DMS53 treated with DMSO at 0.1 percent for 48 hours (cell line): ENCODE measurements around the gene CHCHD3.
"Not testable (repeated sequence)": the region's sequence is repeated elsewhere in the genome, so short reads cannot be mapped to it uniquely, and the experiment has no call there.

ENCODE experiments used
- DNase-seq: peaks from one replicate; lab custom pipeline; 2025; ENCODE audit not compliant: unreplicated experiment; lab: John Stamatoyannopoulos, UW

The CHCHD3 gene

DNA sequence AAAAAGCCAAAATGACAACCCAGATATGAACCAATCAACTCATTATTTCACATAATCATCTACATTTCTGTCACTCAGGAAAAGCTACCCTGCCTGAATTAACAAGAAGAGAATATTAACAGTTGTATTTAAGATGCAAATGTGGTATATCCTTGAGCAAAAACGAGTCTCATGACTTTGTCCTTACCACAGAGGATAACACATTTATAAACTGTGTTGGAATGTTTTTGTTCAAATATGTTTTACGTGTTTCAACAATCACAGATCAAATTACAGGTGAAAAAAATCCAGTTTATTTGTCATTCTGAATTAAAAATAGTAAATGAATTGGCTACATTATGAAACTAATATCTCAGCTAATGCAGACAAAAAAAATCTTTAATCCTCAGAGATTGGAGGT is 34.6 kb downstream of the CHCHD3 start:
- DNase-seq: no peak

DNA sequence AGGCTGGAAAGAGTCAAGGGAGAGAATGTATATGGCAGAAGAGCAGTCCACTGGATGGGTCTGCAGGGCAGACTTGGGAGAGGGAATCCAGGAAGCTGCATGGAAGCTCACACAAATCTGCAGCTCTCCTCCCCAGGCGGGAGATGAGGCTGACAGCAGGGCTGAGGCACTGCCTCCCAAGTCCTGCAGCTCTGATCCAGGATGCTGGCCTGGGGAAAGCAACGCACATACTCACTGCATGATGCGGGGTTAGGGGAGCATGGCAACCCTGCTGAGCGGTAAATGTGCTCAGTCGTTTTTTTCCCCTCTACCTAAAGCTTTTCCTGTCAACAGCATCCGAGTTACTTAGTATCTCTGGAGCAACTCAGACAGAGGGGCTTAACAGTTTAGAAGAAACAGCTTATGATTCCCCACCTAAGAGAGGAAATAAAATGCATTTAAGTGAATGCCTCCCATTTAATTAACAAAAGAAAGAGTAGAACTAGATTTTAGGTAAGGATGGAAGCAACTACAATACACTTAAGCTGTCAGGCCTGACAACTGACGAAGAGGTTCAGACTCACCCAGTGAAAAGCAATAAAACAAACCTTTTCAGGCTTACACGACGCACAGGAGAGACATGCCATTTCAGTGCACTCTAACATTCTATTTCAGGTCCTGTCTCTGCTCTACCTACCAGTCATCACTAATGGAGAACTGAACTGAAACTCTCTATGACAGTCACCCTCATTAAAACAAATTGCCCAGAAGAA is 37.0 kb downstream of the CHCHD3 start:
- no peak for DNase-seq

DNA sequence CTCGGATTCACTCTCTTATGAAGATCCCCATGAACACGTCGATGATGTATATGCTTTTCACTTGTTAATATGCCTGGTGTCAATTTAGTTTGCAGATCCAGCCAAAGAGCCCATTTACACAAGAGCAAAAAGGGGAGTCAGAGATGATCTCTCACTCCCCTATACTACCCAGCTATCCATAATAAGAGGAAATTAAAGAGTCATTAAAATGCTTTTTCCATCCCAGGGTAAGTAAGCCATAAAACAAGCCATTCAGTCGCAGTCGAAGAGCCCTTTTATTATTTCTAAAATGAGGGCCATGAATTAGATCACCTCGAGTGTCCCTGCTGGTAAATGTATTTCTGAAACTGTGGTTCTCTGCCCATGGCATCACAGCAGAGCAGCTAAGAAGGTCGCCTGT is 41.2 kb downstream of the CHCHD3 start:
- no peak for DNase-seq

DNA sequence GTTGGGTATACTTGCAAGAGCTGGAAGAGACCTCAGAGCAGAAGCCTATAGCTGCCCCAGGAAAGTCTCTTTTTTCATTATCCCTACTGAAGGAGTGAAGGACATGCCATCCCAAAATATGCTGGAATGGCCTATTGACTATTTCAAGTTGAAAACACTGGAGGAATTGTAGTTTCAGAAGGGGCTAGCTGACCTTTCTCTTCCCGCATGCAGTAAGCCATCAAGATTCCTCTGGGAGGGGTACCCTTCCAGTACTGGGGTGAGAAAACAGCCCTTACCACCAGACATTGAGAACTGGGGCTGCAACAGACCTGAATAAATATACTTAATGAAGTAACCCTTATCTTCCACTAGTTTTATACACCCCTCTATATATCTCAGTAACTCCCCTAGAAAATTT is 41.7 kb downstream of the CHCHD3 start:
- DNase-seq: no peak

DNA sequence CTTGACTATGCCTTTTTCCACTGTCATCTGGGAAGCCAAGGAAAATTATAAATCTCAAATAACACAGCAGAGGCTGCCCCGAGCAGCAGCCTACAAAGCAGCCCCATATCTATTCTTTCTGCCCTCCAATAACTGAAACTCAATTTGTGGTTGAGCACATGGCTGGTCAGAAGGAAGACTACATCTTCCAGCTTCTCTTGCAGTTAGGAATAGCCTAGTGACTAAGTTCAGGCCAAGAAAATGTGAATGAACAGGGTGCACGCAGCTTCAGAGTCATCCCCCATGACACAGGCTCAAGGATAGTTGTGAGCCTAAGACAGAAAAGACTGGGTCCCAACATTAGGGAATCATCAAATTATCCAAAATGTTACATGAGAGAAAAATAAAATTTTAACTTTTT is 42.3 kb downstream of the CHCHD3 start:
- no peak for DNase-seq

DNA sequence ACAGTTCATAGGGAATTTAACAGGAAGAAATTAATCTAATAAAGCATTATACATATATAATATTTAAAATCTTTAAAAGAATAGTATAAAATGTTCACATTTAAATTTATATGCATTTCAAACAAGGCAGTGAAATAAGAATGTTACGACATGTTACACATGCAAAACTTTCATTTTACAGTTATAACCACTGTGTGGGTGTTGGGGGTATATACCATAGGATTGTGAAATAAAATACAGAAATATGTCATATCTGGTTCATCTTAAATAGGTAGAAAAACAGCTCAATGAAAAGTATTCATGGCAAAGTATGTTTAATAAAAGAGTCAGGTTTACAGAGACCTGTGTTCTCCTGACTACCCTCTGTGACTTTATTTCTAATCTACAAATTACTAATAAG is 45.6 kb downstream of the CHCHD3 start:
- no peak for DNase-seq

DNA sequence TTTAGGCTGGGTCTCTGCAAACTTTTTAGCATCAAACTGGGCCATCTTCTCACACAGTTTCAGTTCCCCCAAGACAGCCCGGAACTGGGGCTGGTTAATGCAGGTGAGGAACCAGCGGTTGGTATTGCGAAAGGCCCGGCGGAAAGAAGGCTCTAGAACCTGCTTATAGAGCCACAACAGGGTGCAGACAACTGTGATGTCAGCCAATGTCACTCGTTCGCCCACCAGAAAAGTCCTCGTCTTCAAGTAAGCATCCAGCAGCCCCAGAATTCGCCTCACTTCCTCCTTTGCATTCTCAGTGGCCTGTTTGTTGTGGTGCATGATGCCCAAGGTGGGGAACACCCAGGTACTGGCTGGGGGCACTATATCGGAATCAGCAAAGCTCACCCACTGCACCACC is 46.6 kb downstream of the CHCHD3 start:
- not testable (repeated sequence) for DNase-seq

DNA sequence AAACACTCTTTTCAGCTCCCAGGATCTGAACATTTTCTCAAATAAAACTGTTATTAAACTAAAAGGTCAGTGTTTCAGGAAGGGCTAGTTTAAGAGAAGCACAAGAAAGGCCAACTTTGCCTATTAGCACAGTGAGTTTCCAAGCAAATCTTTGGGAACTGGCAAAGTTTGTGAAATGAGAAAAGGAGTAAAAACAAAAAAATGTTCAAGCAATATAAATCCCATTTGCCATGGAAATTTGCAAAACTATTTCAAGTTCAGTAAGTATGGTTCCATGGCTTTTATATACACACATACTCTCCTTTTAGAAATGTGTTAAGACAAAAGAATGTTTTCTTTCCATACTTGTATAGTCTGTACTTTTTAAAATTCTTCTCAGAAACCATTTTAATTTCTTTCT is 51.5 kb downstream of the CHCHD3 start:
- no peak for DNase-seq

DNA sequence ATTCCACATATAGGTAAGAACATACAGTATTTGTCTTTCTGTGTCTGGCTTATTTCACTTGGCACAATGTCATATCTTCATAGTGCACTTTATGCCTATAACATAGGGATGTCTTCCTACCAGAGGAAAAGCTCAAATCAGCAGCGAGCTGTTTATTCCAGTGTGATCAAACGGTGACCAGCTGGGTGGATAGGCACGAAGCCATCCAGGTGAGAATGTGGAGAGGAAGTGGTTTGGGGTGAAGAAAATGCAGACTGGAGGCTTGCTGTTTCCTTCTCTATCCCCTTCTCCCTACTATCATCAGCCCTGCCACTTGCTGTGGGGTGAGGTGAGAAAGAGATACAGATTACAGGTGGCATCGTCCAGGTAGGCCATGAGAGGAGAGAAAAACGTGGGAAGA is 52.4 kb downstream of the CHCHD3 start:
- no peak for DNase-seq

DNA sequence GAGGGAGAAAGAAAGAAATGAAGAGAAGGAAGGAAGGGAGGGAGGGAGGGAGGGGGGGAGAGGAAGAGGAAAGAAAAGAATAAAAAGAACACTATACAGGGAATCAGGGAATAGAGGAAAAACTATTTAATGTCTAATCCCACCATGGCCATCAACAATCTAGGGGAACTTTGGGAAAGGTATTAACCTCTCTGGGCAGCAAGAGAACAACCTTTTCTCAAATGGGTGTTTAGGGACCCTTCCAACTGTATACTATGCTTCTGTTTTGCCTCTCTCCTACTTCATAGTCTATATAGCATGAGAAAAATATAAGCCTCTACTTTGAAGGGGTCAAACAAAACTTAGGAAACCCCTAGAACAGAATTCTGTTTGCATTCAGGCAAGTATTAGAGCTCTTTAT is 54.5 kb downstream of the CHCHD3 start:
- no peak for DNase-seq

DNA sequence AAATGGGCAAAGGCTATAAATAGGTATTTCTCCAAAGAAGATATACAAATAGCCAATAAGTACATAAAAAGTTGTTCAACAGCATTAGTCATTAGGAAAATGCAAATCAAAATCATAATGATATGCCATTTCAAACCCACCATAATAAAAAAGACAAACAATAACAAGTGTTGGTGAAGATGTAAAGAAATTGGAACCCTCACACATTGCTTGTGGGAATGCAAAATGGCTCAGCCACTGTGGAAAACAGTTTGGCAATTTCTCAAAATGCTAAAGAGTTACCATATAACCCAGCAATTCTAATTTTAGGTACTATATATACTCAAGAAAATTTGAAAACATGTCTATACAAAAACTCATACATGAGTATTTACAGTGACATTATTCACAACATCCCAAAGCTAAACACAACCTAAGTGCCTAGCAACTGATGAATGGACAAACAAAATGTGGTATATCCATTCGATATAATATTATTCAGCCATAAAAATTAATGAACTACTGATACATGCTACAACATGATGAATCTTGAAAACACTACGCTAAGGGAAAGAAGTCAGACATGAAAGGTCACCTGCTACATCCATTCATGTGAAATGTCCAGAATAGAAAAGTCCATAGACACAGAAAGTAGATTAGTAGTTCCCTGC is 55.6 kb downstream of the CHCHD3 start:
- no peak for DNase-seq

DNA sequence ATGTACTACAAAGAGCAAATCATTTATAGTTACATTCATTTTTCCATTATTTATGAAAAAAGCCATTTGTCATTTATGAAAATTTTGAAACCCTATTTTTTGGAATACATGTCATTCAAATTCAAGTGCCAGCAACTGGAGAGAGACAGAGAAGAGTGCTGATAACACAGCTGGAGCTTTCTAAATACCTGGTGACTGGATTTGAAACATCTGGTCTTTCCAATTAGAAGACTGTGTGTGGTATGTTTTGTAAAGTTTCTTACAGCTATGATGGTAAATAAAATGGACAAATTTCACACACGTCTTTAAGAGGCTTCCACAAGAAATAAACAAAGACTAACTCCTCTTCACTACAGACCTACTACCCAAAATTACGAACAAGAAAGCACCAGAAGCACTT is 56.8 kb downstream of the CHCHD3 start:
- DNase-seq: no peak

DNA sequence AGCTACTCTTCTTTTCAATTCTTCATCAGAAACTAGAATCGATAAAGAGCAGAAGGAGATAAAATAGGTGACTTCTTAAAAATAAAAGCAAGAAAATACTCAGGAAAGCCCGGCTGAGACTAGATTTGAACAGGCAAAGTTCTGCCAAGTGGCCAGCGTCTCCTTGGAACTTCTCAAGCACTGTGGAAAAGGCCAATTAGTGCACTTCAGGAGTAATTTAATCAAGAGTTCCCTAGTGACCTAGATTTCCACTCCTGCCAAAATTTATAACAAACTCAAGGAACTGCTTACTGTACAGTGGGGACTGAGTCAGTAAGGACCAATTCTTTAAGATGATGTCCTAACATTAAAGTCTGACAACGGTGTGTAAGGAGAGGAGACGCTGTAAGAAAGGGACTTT is 57.3 kb downstream of the CHCHD3 start:
- DNase-seq: no peak

DNA sequence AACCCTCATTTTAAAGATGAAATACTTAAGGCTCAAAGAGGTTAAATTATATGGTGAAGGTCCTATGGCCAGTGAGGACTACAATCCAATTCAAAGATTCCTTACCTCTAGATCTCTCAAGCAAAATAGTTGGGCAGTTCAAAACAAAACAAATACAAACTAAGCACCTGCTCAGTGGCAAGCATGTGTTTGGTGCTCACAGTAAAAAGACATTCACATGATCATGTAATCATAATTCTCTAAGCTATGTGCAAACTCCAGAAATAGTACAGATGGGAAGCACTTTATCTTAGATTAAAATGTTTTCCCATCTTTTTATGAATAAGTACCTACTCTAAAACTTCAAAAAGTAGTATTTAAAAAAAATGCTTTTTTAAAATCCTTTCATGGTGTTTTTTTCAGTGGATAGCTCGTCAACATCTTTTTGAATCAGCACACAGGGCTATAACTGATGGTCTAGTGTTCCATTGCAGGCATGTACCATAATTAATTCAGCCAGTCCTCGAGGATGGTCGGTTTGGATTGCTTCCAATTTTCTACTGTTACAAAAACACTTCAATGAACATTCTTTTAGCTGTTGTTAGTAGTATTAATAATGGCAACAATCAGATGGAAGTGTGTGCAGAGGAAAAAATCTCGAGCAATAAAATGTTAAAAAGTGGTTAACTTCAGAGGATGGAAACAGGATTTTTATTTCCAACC is 58.4 kb downstream of the CHCHD3 start:
- DNase-seq: no peak

DNA sequence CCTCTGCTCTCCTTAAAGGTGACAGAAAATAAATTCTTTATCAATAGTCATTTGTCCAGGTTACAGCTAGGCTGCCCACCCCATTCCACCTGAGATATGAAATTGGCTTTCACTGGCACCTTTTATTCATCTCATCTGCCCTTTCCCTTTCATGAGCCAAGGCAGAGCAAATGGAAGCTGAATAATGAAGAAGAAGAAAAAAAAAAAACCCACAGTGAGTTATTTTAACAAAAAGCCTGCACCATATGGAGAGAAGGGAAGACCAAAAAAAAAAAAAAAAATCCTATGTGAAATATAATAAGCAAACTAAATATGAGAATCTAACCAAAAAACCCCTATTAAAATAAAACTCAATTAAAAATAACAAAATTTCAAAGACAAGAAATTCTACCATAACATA is 59.2 kb downstream of the CHCHD3 start:
- no peak for DNase-seq

DNA sequence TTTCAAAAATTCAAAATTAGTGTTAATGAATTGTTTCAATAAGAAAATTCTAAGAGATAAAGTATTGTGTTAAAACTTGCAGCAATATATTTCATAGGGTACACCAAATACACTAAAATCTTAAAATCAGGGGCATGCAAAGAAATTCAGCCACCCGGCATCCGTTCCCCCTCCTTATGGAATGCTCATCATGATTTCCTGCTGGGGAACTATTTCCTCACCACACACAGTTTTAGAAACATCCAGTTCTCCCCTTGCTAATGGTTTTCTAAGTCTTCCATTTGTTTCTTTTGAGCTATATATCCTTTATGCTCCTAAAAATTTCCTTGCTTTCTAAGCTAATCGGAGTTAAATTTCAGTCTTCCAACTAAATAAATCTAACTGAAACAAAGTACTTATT is 60.7 kb downstream of the CHCHD3 start:
- DNase-seq: no peak

DNA sequence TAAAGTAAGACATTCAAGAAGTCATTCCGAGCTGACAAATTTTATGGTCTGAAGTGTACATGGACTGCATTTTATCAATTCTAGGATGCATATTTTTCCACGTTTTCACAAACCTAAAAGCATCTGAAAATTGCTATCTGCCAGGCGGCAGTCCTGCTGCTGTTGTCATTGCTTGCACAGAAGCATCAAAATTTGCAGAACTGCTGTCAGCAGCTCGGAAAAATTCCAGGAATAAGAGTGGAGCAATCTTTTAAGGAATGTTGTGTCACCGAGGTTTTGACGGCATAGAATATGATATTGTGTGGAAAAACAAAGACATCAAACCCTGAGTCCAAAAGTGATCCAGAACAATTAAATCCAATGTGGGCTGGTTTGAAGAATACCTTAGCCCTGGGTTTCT is 61.4 kb downstream of the CHCHD3 start:
- no peak for DNase-seq

DNA sequence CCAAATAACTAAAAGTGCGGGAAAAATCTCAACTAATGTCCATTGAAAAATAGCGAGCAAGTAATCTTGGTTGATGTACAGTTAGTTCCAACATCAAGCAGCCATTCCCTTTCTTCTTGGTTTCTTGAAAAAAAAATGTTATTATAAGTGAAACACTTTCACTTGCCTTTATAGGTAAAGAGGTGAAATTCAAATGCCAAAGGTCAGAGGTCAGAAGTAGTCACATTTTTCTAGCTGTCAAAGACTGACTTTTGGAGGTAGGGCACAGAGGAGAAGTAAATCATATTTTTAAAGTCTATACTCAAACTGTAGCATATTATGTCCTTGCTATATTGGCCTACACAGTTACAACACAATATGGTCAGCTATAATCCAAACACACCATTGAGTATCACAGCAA is 62.3 kb downstream of the CHCHD3 start:
- DNase-seq: no peak

DNA sequence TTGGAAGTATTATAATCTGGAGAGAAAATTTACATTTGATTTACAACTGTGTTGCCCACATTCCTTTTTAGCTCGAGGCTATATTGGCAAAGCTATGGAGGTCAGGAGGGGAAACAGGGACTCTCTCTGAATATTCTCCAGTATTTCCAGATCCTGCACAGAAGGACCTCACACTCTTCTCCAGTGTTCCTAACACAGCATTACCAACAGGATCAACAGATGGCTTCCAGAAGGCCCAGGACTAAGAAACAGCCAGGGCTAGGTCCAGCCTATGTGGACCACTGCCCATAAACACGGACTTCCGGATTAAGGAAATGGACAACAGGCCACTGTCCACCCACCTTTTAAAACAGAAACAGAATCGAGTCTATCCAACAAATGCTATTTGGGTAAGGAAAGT is 65.3 kb downstream of the CHCHD3 start:
- no peak for DNase-seq

DNA sequence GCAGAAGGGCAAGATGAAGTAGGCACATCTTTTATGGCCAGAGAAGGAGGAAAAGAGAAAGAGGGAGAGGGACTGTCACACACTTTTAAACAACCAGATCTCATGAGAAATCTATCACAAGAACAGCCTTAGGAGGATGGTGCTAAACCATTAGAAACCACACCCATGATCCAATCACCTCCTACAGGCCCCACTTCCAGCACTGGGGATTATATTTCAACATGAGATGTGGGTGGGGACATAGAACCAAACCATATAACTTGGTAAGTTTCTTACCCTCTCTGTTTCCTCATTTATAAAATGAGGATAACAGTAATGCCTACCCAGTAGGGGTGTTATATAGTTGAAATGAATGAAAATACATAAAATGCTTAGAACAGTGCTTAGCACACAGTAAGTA is 66.0 kb downstream of the CHCHD3 start:
- DNase-seq: no peak

DNA sequence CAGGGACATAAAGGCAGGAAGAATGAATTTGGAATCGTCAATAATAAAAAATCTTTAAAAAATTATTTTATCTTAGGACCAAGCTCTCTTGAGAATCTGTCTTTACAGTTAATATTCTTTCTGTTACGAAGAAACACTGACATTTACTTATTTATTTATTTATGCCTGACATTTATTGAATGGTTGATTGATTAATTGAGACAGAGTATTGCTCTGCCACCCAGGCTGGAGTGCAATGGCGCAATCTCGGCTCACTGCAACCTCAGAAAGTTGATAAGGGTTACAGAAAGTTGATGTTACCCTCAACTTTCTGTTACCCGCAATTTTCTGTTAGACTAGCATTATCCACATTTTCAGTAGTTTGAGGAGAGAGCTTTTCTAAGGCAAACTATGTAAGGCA is 70.1 kb downstream of the CHCHD3 start:
- DNase-seq: no peak
